Activated CD8-positive, alpha-beta memory T cell treated with anti-CD3 and anti-CD28 coated beads, Interleukin-2, amount 10 ng/mL, durations not matched to agents 7 days and 5 days (primary cell): ENCODE results near the gene IGF2R. TPM values are rescaled to one million over a fixed set of nuclear protein-coding genes. Genes with fewer than 3 reads are reported as not detected.

Source experiments
- ATAC-seq: fragments of 150-1000 bp; cut with Tn5 transposase; one replicate; pipeline ENCODE4 v1.10.0; 2021; ENCODE audit warnings: moderate library complexity
- CTCF ChIA-PET: fragments of 350-600 bp; sonication (Branson Sonifier 250); formaldehyde crosslinking; loops from one replicate; lab custom pipeline; 2021; ENCODE audit warnings: antibody characterized with exemption; lab: Charles Lee
- DNase-seq: peaks from one replicate; pipeline ENCODE4 v3.0.0-alpha.2; 2020
- H3K27ac Mint-ChIP-seq: one replicate; pipeline ENCODE4 v1.8.0; 2021; ENCODE audit warnings: mild to moderate bottlenecking, mixed read lengths
- H3K27me3 Mint-ChIP-seq: one replicate; pipeline ENCODE4 v1.8.0; 2021; ENCODE audit warnings: mixed read lengths
- H3K36me3 Mint-ChIP-seq: one replicate; pipeline ENCODE4 v1.8.0; 2021; ENCODE audit warnings: mild to moderate bottlenecking, mixed read lengths
- H3K4me1 Mint-ChIP-seq: one replicate; pipeline ENCODE4 v1.8.0; 2021; ENCODE audit warnings: mixed read lengths
- H3K4me3 Mint-ChIP-seq: one replicate; pipeline ENCODE4 v1.8.0; 2021; ENCODE audit warnings: mild to moderate bottlenecking, moderate library complexity, mixed read lengths
- H3K9me3 Mint-ChIP-seq: one replicate; pipeline ENCODE4 v1.8.0; 2022; ENCODE audit warnings: low read depth, mixed read lengths
- total RNA-seq, 2 experiments: library from RNA; stranded (reverse); gene quantifications; one replicate each; pipeline ENCODE4 v1.2.3, GENCODE V29; 2021

The IGF2R gene
- total RNA-seq, 2 experiments from 2014 or later, result 74.5 to 83.1 TPM

DNA sequence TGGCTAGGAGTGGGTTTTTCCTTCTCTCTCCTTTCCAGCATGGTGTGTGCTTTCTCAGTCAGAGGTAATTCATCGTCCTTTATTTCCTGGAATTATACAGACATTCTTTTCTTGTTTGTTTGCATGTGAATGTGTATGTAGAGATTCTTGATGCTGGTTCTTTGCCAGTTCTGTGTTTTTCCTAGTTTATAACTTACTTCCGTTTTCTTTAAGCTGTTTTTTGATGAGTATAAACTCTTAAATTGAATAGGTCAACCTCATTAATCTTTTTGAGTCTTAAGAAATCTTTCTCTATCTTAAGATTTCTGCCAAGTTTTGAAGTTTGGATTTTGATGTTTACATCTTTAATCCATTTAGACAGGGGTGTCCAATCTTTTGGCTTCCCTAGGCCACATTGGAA is 38.7 kb downstream of the IGF2R start:
- peaks cover 16% of the 10 kb centered on the region for H3K4me1 Mint-ChIP-seq
- no peak for DNase-seq
- H3K9me3 Mint-ChIP-seq, result peaks cover 3% of the 10 kb centered on the region
- no peak for ATAC-seq
- CTCF ChIA-PET, result no interaction called here
- no peak overlapping the region for H3K27ac Mint-ChIP-seq
- no peak overlapping the region for H3K4me3 Mint-ChIP-seq
- H3K27me3 Mint-ChIP-seq, result no peaks in the 10 kb centered on the region
- H3K36me3 Mint-ChIP-seq, result peaks cover 58% of the 10 kb centered on the region

DNA sequence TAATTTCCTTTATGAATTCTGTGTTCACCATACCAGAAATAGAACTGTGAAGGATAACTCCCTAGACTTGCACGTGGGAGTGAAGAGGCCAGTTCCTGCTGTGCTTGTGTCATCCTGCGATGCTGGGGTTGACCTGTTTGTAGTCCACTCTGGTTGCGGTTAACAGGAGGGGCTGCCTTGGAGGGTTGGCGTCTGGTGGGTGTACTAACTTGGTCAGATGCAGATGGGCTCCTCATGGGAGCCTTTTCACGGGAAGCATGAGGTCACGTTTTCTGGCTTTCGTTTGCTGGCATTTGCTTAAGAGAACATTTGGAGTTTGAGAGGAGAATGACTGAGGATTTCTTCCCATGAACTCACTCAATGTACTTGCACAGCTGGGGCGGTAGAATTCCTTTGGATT is 41.2 kb downstream of the IGF2R start:
- CTCF ChIA-PET, result no interaction called here
- ATAC-seq, result no peak
- Mint-ChIP-seq H3K9me3 (peaks cover 3% of the 10 kb centered on the region), H3K4me1 (peaks cover 37% of the 10 kb centered on the region), H3K27me3 (no peaks in the 10 kb centered on the region), H3K4me3 (no peak overlapping the region), H3K27ac (no peak overlapping the region), H3K36me3 (peaks cover 49% of the 10 kb centered on the region)
- no peak for DNase-seq

DNA sequence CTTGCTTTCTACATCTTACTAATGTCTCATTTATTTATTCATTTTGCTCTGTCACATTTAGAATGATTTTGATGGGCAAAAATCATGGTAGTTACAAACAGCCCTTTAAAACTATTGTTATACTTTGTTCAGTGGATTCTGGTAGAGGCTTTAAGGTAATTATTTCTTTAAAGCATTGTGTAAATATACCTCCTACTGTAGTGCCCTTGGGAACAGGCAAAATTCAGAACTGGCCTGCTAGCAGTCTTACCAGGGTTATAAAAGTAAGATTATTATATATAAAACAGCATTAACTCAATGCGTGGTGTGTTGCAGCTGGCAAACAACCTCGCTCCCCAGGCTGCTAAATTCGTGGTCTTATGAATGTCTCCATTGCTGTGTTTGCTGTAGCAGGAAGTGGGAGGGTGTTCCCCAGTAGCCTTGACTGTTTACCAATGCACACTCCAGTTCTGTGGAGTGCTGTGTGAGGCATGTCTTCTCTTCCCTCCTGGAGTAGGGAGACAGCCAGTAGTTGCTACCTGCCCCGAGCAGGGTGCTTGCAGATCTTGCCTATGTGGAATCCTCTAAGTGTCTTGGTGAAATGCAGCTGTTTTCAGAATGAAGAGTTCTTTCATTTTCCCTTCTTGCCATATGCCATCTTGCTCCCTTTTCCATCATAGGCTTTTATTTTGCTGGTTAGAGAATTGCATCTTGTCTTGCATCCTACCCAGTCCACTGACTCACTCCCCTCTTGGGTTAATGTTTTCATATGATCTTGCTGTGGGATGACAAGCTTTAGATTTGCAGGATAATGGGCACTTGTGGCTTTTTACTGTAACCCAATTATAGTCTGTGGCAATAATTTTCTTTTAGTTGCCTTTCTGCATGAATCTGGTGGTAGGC is 45.3 kb downstream of the IGF2R start:
- Mint-ChIP-seq H3K4me1 (peaks cover 58% of the 10 kb centered on the region), H3K27ac (peak overlapping the region; percentile 87), H3K9me3 (peaks cover 3% of the 10 kb centered on the region), H3K4me3 (peak overlapping the region; percentile 38), H3K36me3 (peaks cover 57% of the 10 kb centered on the region), H3K27me3 (no peaks in the 10 kb centered on the region)
- peak; percentile 57 for DNase-seq
- ATAC-seq, result peak; percentile 25
- CTCF ChIA-PET, result interaction anchor here (0.7 to 4.4 kb wide), 3 partner anchors 9 to 84 kb away, joined by 3 to 32 read pairs (median 3); no protein-coding TSS in a partner anchor

DNA sequence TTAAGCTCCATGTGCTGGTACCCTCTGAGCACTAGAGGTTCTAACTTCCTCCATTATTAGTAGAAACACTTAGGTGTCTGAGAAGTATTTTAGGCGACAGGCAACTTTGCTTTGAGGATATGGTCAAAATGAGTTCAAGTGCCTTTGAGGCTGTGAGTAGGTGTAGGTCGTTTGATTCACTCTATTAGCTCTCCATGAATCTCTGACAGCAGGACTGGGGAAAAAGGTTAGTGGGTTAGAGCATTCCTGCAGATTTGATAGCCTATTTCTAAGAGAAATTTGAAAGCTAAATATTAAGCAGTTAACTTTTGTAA is 45.9 kb downstream of the IGF2R start:
- peaks cover 3% of the 10 kb centered on the region for H3K9me3 Mint-ChIP-seq
- peaks cover 58% of the 10 kb centered on the region for H3K4me1 Mint-ChIP-seq
- peak overlapping the region; percentile 38 for H3K4me3 Mint-ChIP-seq
- peak overlapping the region; percentile 87 for H3K27ac Mint-ChIP-seq
- CTCF ChIA-PET, result interaction anchor here (0.7 to 4.4 kb wide), 3 partner anchors 9 to 85 kb away, joined by 3 to 32 read pairs (median 3); no protein-coding TSS in a partner anchor
- ATAC-seq (no peak), DNase-seq (no peak)
- peaks cover 60% of the 10 kb centered on the region for H3K36me3 Mint-ChIP-seq
- no peaks in the 10 kb centered on the region for H3K27me3 Mint-ChIP-seq

DNA sequence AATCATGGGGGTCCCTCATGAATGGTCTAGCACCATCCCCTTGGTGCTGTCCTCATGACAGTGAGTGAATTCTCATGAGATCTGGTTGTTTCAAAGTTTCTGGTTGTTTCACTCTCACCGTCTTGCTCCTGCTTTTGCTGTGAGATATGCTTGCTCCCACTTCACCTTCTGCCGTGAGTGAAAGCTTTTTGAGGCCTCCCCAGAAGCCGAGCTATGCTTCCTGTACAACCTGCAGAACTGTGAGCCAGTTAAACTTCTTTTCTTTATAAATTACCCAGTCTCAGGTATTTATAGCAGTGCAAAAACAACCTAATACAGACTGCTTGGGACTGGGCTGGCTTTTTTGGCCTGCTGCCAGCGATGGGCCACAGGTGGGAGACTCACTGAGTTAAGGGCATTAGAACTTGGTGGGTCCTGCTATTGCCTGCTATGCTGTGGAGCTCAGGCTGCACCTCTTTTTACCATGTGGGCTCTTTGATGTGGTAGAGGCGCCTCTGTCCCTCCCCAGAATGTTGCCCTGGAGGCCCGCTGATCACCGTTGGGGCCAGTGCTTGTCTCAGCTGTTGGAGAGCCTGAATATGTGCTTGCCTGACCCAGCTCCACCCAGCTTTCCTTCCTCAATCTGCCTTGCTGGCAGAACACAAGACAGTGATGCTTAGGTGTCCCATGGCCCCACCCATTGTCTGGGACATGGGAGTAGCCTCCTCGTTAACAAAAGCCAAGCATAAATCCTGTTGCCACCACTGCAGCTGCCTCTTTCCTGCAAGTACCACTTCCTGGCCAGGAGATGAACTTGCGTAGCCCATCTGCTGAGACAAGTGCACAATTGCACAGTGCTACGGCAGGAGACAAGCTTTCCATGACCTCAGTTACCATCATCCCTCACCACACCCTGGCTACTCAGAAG is 47.1 kb downstream of the IGF2R start:
- DNase-seq, result peak; percentile 88
- H3K4me1 Mint-ChIP-seq, result peaks cover 58% of the 10 kb centered on the region
- peak overlapping the region; percentile 87 for H3K27ac Mint-ChIP-seq
- H3K9me3 Mint-ChIP-seq, result peaks cover 3% of the 10 kb centered on the region
- CTCF ChIA-PET, result interaction anchor here (1.2 to 4.4 kb wide), 4 partner anchors 29 to 518 kb away, joined by 4 to 32 read pairs (median 6); no protein-coding TSS in a partner anchor
- peaks cover 56% of the 10 kb centered on the region for H3K36me3 Mint-ChIP-seq
- peak overlapping the region; percentile 48 for H3K4me3 Mint-ChIP-seq
- peak; percentile 79 for ATAC-seq
- H3K27me3 Mint-ChIP-seq, result no peaks in the 10 kb centered on the region

DNA sequence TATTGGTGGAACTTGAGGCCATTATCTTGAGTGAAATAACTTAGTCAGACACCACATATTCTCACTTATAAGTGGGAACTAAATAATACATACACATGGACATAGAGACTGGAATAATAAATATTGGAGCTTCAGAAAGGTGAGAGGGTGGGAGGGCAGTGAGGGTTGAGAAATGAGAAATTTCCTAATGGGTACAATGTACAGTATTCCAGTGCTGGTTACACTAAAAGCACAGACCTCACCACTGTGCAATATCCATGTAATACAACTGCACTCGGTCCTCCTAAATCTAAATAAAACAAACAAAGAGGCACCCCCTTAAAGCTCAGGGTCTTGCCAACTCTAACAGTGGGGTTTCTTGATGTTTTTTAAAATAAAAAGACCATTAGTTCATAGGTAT is 53.2 kb downstream of the IGF2R start:
- no peak for ATAC-seq
- DNase-seq, result no peak
- CTCF ChIA-PET, result no interaction called here
- H3K4me1 Mint-ChIP-seq, result peaks cover 19% of the 10 kb centered on the region
- H3K9me3 Mint-ChIP-seq, result peaks cover 3% of the 10 kb centered on the region
- H3K27me3 Mint-ChIP-seq, result no peaks in the 10 kb centered on the region
- H3K27ac Mint-ChIP-seq, result no peak overlapping the region
- H3K4me3 Mint-ChIP-seq, result no peak overlapping the region
- H3K36me3 Mint-ChIP-seq, result peaks cover 41% of the 10 kb centered on the region

DNA sequence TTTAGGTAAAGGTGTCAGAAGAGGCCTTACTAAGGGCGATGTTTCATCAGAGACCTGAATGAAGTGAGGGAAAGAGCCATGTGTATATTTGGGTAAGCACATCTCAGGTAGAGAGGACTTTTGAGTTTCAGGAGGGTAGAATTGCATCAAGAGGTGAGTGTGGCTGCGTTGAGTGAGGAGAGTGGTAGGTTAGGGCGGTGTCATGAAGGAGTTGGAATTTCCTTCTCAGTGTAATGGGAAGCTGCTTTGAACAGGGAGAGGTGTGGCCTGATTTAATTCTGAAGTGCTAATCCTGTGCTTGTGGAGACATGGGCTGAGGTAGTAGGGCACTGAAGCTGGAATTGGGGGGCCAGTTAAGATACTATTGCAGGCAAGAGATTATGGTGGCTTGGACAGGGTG is 53.9 kb downstream of the IGF2R start:
- H3K4me1 Mint-ChIP-seq, result peaks cover 15% of the 10 kb centered on the region
- DNase-seq, result no peak
- H3K9me3 Mint-ChIP-seq, result peaks cover 3% of the 10 kb centered on the region
- CTCF ChIA-PET, result no interaction called here
- H3K27ac Mint-ChIP-seq, result no peak overlapping the region
- no peaks in the 10 kb centered on the region for H3K27me3 Mint-ChIP-seq
- peaks cover 40% of the 10 kb centered on the region for H3K36me3 Mint-ChIP-seq
- no peak for ATAC-seq
- no peak overlapping the region for H3K4me3 Mint-ChIP-seq

DNA sequence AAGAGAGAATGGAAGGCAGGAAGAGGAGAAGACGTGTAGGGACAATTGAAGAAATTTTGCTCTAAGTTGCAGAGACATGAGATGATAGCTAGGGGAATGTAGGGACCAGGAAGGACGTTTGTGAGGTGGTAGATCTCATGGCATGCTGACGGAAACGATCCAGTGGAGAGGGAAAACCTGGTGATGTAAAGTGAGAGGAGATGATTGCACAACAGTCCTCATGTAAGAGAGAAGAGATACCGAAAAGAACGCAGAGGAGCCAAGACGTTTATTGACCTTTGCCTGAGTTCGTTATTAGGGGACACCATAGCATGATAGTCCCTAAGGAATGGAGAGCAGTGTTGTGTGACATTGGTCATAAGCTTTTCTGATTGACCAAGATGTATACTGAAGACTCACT is 55.3 kb downstream of the IGF2R start:
- peaks cover 15% of the 10 kb centered on the region for H3K4me1 Mint-ChIP-seq
- no peaks in the 10 kb centered on the region for H3K27me3 Mint-ChIP-seq
- ATAC-seq (no peak), DNase-seq (no peak)
- CTCF ChIA-PET, result interaction anchor here (1.0 kb wide), 1 partner anchor 9 kb away, joined by 3 read pairs; no protein-coding TSS in a partner anchor
- no peak overlapping the region for H3K4me3 Mint-ChIP-seq
- H3K36me3 Mint-ChIP-seq, result peaks cover 35% of the 10 kb centered on the region
- no peaks in the 10 kb centered on the region for H3K9me3 Mint-ChIP-seq
- no peak overlapping the region for H3K27ac Mint-ChIP-seq

DNA sequence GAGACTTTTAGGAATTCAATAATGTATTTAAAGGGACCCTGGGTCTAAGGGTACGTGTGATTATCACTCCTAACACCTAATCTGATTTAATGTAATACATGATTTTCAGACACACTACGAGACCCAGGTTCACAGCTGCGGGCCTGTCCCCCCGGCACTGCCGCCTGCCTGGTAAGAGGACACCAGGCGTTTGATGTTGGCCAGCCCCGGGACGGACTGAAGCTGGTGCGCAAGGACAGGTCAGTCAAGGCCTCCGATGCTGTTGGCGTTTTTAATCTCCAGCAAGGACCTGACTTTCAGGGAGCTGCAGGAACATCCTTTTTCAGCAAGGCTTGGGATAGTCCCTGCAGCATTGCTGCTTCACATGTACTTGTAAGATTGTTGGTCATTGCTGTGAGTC is 58.2 kb downstream of the IGF2R start:
- H3K27ac Mint-ChIP-seq, result no peak overlapping the region
- no peaks in the 10 kb centered on the region for H3K27me3 Mint-ChIP-seq
- H3K9me3 Mint-ChIP-seq, result no peaks in the 10 kb centered on the region
- DNase-seq, result no peak
- H3K4me1 Mint-ChIP-seq, result peaks cover 15% of the 10 kb centered on the region
- no peak for ATAC-seq
- H3K36me3 Mint-ChIP-seq, result peaks cover 41% of the 10 kb centered on the region
- CTCF ChIA-PET, result interaction anchor here (0.7 to 1.6 kb wide), 2 partner anchors 12 to 50 kb away, joined by 4 to 7 read pairs; no protein-coding TSS in a partner anchor
- H3K4me3 Mint-ChIP-seq, result no peak overlapping the region

DNA sequence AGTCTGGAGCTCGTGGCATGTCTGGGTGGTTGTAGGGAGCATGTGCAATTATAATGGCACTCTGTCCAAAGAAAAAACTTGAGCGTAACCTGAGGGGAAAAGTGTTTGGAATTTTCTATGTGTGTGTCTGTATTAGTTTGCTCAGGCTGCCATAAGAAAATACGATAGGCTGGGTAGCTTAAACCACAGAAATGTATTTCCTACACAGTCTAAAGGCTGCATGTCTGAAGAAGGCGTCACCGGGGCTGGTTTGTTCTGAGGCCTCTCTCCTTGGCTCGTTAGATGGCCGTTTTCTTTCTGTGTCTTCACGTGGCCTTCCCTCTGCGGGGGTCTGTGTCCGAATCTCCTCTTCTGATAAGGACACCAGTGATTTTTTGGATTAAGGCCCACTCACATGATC is 59.0 kb downstream of the IGF2R start:
- CTCF ChIA-PET, result interaction anchor here (1.6 kb wide), 1 partner anchor 51 kb away, joined by 7 read pairs; no protein-coding TSS in a partner anchor

DNA sequence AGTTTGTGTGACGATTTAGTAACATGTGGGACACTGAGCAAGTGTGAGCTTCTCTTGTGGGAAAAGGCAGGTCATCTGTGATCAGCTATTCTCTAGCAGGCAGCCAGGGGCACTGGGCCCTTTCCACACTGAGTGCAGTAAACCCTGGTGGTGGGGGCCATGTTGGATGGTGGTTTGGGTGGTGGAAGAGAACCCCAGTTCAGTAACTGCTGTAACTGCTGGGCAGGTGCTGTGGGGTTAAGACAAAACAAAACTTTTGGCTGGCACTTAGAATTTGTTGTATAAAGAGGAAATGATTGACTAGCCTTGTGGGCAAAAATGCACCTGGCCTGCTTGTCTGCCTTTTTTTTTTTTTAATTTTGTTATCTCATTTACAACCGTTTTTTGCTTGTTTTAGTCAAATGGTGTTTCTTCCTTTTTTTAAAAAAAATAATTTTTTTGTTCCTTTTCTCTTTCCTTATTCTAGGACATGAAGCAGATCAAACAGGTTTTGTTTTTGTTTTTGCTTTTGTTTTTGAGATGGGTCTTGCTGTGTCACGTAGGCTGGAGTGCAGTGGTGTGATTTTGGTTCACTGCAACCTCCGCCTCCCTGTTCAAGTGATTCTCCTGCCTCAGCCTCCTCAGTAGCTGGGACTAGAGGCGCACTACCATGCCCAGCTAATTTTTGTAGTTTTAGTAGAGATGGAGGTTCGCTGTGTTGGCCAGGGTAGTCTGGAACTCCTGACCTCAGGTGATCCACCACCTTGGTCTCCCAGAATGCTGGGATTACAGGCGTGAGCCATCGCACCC is 59.8 kb downstream of the IGF2R start:
- DNase-seq (peak; percentile 74), ATAC-seq (peak; percentile 82)
- Mint-ChIP-seq H3K27me3 (no peaks in the 10 kb centered on the region), H3K4me3 (no peak overlapping the region), H3K27ac (peak overlapping the region; percentile 73), H3K9me3 (no peaks in the 10 kb centered on the region), H3K4me1 (peaks cover 15% of the 10 kb centered on the region), H3K36me3 (peaks cover 54% of the 10 kb centered on the region)
- CTCF ChIA-PET, result no interaction called here

More for the DNA sequence above, 59.0 kb downstream of the IGF2R start:
- no peak overlapping the region for H3K4me3 Mint-ChIP-seq
- peaks cover 48% of the 10 kb centered on the region for H3K36me3 Mint-ChIP-seq
- no peaks in the 10 kb centered on the region for H3K9me3 Mint-ChIP-seq
- DNase-seq, result no peak
- H3K27ac Mint-ChIP-seq, result peak overlapping the region; percentile 73
- H3K27me3 Mint-ChIP-seq, result no peaks in the 10 kb centered on the region
- ATAC-seq, result no peak
- peaks cover 15% of the 10 kb centered on the region for H3K4me1 Mint-ChIP-seq

DNA sequence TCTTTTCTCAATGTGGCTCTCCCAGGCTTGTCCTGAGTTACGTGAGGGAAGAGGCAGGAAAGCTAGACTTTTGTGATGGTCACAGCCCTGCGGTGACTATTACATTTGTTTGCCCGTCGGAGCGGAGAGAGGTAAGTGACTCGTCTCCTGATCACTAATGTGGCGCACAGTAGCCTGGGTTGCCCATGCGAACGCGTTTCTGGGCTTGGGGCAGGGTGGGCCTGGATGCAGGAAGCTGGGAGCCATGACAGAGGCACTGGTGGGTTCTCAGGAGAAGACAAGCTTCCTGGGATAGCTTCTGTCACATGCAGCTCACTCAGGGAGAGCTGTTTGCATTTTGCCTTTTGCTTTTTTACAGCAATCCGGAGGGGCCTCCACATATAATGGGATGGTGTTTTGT is 60.6 kb downstream of the IGF2R start:
- no peak for DNase-seq
- H3K36me3 Mint-ChIP-seq, result peaks cover 58% of the 10 kb centered on the region

More for the DNA sequence above, 60.6 kb downstream of the IGF2R start:
- H3K9me3 Mint-ChIP-seq, result no peaks in the 10 kb centered on the region
- no peak for ATAC-seq
- H3K4me3 Mint-ChIP-seq, result no peak overlapping the region
- H3K27me3 Mint-ChIP-seq, result no peaks in the 10 kb centered on the region
- CTCF ChIA-PET, result no interaction called here
- peaks cover 15% of the 10 kb centered on the region for H3K4me1 Mint-ChIP-seq
- no peak overlapping the region for H3K27ac Mint-ChIP-seq
